NCI-H526 (cell line): ENCODE measurements around the gene NAT14.

Experiments
- DNase-seq, 2 experiments: peaks; one replicate each; lab custom pipeline; 2025; lab: John Stamatoyannopoulos, UW

The NAT14 gene

DNA sequence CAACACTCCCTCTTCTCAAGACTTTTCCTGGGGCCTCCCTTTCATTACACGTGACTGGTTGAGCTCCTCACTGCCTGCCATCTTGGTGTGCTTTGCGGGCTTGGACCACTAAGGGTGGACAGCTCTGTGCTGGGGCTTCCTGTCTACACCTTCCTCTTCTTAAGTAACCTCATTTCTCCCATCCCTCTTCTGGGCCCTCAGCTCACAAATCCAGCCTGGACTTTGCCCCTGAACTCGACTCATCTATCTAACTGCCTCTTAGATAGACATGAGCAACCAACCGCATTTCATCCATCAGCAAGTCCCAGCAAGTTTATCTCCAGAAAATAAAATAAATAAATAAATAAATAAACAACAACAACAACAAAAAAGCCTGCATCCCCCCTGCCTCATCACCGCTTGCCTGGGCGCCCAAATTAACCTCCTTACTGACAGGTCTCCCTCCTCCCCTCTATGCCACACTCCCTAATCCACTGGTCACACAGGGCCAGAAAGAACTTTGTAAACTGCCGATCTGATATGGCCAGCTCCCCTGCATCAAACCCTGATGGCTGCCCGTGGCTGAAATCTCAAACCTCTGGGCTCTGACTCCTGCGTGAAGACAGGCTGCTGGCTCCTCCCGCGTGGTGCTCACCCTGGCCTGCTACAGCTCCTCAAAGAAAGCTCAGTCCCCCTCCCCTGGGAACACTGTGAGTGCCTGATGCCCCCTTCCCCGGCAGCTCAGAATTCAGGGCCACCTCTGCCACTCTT lies 31.3 kb upstream of the NAT14 start:
- DNase-seq: no peak

DNA sequence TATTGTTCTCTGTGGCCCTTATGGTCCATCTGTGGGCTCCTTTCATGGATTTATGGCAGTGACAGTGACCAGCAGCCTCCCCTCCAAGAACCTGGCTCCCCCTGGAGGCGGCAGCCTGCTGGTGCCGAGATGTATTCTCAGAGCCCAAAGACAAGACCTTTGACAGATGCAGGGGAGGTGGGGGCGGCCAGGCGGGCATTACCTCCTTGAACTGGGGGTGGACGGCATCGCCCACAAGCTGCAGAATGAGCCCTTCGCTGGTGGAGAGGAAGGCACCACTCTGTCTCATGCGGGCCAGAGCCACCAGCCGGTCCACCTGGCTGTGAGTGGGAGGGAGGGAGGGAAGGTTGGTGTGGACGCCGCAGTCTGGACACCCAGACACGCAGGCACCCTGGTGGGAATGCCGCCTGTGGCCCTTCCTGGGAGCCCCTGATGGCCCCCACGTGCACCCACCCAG lies 30.2 kb upstream of the NAT14 start:
- DNase-seq: peak in 1 of 2 experiments; percentile 74

DNA sequence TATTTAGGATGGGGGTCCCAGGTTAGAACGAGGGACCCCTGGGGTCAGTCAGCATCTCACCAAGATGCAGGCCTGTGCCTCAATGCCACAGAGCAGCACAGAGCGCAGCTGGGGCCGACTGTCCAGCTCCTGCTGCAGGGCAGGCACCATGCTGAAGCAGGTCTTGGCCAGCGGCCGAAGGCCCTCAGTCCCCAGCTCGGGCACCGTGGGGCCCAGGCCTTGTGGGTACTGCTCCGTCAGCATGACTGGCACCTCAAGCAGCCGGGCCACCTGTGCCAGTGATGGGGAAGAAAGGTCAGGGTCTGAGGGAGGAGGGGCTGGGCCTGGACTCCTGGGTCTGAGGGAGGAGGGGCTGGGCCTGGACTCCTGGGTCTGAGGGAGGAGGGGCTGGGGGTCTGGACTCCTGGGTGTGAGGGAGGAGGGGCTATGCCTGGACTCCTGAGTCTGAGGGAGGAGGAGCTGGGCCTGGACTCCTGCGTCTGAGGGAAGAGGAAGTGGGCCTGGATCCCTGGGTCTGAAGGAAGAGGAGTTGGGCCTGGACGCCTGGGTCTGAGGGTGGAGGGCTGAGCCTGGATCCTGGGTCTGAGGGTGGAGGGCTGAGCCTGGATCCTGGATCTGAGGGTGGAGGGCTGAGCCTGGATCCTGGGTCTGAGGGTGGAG lies 29.3 kb upstream of the NAT14 start:
- no peak for DNase-seq

DNA sequence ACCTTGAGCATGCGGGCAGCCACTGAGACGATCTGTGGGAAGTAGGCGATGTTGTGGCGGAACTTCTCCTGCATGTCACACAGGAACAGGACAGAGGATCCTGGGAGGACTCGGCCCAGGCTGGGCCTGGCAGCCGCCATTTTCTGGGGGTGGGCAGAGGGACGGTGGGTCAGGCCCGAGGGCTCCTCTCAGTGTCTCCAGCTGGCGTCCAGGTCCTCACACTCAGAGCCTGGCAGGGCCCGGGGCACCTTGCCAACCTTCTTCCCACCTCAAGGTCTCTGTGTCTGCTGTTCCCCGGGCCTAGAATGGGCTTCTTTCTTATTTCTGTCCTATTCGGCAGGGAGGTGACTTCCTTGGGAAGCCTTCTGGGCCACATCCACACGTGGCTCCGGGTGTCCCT lies 28.6 kb upstream of the NAT14 start:
- no peak for DNase-seq

DNA sequence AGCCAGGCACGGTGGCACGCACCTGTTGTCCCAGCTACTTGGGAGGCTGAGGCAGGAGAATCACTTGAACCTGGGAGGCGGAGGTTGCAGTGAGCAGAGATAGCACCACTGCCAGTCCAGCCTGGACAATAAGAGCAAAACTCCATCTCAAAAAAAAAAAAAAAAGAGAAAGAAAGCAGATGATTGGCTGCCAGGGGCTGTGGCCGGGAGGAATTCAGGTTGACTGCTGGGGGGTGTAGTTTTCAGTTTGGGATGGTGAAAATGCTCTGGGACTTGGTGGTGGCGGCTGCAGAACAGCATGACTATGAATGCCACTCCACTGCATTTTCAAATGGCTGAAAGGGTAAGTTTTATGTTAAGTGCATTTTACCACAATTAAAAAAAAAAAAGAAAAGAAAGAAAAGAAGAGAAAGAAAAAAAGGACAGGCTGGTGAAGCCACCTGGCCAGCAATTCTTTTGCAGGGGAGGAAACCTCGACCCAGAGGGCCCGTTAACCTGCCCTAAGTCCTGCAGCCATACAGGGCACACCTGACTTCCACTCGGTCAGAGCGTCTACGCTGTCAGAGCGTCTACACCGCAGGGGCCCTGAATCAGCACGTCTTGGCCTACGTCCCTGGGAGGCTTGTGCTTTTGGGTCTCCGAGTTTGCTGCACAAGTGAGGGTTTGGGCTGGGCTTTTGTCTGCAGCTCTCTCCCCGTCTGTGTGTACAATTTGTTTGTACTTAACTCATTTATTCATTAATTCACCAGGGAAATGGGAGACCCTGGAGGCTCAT lies 27.1 kb upstream of the NAT14 start:
- DNase-seq: no peak

DNA sequence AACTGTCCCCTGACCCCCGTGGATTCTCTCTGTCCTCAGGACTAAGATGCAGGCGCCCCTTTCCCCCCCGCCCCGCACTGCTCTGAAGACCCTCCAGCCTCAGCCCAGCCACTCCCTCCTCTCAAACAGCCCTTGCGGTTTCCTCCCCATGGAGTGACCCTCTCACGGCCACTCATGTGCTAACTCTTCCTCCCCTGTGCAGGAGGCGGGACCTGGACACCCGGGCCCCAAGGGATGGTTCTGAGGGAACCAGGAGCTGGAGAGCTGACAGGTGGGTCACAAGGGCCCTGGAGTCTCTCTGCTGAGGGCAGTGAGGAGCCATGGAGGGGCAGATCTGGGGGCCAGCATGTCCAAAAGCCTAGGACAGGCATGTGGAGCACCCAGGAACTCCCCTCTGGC lies 25.4 kb upstream of the NAT14 start:
- no peak for DNase-seq

DNA sequence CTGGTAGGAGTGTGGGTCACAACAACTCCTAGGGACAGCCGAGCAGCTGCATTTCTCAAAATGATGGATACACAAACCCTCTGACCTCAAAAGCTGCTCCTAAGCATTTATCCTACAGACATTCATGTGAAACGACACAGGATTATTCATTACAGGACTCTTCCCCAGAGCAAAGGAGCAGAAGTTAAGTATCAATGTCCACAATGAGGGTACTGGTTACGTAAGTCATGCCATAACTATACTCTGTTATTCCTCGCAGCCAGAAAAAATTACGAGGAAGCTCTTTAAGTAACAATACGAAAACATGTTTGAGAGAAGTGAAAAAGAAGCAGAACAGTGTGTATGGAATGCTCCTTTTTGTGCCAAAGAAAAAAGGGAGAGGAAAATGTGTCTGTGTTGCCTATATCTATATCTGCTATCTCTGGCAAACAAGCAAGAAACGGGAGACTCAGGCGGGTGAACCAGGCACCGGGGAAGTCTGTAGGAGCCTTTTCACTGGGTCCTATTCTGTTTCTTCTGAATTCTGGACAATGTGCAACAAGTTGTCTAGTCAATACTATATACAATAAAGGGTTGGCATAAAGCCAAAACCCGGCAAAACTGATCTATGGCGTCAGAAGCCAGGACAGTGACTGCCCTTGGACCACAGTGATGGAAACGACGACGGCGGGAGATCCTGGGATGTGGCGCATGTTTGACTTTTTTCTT lies 24.9 kb upstream of the NAT14 start:
- no peak for DNase-seq

DNA sequence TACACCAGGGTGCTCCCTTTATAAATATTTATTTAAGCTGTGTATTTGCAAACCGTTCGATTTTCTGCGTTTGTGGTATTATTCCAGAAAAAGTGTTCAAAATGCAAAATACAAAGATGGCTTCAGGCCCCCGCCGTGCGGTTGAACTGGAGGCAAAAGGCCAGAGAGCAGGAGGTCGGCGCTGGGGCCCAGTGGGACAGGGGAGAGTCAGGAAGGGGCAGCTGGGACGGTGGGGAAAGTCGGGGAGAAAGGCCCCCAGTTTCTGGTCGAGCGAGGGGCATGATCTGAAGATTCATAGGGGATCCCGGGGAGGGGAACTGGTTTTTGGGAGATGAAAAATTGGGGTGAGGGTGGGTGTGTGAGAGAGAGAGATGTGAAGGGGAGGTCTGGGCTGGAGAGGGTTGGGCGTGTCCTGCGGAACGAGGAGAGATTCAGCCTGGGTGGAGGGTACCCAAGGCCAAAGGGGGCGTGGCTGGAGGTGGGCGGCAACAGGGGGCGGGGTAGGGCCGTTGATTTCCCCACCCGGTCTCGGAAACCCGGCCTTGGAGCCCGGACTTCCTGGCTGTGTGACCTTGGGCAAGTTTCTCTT lies 24.2 kb upstream of the NAT14 start:
- DNase-seq: peak; percentile 54 to 92

DNA sequence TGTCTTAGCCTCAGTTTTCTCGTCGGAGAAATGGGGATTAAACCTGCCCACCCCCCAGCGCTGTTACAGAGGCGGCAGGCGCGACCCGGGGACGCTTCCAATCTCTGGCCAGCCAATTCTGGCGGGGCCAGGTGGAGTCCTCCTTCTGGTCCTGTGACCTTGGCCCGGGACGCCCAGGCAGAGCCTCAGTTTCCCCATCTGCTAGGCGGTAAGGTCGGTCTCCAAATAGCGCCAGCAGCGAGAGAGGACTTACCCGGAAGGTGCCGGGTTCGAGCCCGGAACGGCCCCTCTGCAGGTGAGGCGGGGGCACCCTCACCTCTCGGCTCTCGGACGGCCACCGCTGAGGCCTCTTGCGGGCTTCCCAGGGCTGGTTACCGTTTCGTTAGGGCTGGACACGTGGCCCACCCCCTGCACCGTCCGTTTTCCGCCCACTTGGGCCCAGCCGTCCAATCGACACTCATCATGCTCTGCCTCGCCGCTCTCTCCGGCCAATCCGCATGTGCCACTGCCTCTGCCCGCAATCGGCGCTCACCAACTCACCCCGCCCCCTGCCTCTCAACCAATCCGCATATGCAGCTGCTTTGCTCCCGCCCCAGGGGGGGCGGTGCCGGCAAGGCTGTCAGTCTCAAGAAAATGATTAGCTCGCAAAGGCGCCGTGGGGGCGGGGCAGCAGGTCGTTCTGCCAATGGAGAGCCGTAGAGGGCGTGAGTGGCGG lies 23.6 kb upstream of the NAT14 start, which contains the start of gene ISOC2:
ISOC2 (minus strand) TSS at position 384 of the 715 bp plus-strand sequence. CDS start 5,156 bp downstream, outside the sequence.
- DNase-seq: peak; percentile 99 to 100

DNA sequence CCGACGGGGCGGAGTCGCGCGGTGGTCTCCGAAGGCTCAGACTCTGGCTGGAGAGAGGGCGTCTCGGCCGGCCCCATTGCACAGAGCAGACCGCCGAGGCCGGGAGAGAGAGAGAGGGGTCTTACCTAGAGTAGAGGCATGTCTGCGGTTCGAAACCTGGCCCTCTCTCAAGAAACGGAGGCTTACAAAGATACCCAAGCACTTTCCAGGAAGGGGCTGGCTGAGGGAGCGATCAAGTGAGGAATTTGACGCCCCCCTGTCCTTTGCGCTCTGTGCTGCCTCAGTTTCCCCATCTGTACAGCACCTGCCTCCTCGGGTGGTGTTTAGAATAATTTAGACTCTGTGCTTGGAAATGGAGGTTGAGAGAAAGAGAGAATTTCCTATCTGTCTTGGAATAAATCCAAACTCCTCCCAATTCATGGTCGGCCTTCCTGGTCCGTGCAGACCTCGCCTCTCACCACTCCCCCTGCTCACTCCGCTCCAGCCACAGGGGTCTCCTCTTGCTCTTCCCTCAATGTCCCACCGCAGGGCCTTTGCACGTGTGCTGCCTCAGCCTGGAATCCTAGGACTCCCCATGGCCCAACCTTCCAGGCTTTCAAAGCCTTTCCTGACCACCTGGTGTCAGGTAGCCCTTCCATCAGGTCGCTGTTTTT lies 22.9 kb upstream of the NAT14 start:
- no peak for DNase-seq

DNA sequence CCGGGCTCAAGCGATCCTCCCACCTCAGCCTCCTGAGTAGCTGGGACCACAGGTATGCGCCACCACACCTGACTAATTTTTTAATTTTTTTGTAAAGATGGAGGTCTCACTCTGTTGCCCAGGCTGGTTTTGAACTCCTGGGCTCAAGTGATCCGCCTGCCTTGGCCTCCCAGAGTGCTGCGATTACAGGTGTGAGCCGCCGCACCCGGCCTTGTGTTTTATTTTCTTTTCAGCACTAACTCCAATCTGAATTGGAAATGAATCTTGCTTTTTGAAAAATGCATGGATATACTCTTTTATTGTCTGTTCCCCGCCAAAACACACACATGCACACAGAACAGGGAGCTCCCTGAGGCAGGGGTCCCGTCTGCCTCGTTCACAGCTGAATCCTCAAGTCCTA lies 22.3 kb upstream of the NAT14 start:
- no peak for DNase-seq

DNA sequence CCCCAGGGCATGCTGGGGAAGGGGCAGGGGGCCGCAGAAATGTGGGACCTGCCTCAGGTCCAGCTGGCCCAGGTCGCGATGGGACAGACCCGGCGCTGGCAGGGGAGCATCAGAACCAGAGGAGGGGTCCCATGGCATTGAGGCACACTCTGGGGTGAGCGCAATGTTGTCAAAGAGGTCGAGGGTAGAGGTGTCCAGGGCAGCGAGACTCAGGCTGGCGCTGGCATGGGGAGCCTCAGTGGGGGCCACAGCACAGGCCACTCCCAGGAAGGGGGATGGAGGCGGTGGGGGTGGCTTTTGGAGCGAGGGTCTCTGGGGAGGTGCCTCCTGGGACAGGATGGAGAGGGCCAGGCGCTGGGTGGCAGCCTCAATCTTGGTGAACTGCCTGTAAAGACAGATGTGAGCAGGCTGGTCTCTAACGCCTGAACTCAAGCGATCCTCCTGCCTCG lies 21.4 kb upstream of the NAT14 start:
- no peak for DNase-seq

DNA sequence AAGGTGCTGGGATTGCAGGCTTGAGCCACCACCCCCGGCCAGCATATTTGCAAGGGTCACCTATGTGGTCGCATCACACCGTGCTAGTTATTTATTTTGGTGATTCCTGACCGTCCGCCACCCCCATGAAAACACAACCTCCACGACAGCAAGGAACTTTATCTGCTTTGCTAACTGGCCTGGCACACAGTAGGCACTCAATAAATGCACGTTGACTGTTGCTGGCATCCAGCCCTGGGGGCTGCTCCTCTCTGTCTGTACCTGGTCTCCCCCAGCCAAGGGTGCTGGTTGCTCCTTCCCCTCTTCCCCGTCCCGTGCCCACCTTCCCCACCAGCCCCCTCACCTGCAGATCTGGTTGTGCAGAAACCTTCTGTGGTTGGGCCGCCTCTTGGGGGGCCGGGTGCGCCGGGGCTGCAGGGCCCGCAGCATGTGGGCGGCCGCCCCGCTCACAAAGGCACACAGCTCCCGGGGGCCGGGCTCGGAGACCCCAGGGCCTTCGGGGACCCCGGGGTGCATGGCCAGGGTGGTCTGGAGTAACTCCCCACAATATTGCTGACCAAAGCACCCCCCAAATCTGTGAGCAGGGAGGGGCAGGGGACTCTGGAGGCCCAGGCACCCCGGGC lies 20.8 kb upstream of the NAT14 start:
- DNase-seq: no peak

DNA sequence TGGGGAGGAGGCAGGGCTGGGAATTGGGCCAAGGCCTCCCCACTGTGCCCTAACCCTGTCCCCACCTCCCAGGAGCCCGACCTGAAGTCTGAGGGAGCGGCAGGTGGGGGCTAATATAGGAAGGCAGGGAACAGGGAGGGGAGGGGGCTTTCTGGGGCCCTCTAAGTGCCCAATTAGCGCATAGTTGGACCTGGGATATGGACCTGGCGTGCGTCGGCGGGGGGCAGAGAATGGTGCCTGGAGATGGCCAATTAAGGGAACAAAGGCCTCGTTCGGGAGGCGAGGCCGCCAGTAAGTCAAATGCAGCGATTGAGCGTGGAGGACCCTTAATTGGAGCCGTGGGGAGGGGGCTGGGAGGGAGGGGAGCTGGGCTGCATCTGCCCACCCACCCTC lies 20.3 kb upstream of the NAT14 start, which contains the start of gene C19orf85:
C19orf85 (minus strand) TSS at position 90 of the 393 bp plus-strand sequence. CDS start 197 bp downstream, outside the sequence.
- DNase-seq: no peak

DNA sequence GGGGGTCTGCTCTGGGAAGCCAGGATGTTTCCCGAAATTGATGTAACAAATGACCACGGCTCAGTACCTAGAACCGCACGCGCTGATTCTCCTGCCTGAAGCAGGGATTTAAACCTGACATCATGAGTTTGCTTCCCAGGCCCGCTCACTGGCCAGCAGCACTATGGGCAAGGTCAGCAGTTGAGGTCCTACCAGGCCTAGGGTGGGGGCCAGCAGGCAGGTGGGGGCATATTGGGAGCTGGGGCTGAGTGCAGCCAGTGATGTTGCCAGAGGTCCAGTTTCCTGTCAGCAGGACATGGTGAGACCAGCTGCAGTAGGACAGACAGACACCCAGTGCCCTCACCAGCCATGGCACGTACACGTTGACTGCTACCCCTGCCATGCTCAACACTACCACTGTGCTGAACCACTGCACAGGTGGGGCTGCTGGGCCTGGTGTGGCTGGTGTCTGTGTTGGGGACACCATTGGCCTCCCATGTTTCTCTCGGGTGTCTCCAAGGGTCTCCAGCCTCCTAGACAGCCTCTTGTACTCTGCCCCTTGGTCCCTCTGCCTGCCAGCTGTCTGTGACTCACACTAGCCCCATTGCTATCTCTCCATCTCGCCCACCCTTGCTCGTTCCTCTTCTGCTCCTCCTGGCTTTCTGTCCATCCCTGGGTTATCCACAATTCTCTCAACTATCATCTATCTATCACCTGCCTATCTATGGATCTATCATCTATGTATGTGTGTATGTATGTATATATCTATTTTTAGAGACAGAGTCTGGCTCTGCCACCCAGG lies 19.3 kb upstream of the NAT14 start:
- no peak for DNase-seq

DNA sequence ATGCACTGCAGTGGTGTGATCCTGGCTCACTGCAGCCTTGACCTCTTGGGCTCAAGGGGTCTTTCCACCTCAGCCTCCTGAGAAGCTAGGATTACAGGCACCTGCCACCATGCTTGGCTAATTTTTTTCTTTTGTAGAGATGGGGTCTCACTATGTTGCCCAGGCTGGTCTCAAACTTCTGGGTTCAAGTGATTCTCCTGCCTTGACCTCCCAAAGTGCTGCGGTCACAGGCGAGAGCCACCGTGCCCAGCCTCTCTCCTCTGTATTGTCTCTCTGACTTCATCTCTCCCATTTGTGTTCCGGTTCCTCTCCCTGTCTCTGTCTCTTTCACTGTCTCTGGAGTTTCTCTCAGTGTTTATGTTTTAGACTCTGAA lies 18.8 kb upstream of the NAT14 start:
- no peak for DNase-seq

DNA sequence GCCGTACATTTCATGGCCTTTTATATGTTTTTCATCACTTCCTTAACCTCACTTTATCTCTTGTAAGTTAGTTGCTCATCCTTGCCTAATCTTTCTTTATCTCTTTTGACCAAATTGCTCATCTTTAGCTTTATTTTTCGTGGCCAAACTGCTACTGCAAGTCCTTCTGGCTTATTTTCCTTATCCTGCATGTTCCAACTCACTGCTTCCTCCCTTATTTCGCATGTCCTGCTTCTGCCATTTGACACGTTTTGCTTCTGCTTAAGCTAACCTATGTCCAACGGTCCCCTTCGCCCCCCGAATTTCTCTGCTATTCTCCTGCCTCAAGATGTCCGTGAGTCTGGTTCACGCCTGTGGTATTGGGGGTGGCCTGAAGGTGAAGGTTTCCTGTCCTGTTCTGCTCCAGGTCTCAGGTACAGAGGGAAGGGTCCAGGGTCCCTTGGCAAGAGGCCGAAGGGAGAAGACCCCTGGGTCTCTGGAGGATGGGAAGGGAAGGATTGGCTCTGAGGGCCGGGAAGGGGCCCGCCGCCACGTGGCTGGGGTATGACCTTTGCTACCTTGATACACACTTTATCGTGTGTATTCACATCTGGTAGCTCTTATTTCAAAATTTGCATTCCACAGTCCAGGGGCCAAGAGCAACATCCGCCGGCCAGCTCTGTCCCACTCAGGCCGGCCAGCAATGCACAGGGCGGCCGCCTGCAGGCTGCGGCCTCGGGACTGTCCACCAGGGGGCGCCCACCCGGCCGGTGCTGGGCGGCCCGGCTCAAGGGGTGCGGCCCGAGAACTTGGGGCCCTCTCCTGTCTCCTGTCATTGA lies 17.5 kb upstream of the NAT14 start:
- peak in 1 of 2 experiments; percentile 55 for DNase-seq

DNA sequence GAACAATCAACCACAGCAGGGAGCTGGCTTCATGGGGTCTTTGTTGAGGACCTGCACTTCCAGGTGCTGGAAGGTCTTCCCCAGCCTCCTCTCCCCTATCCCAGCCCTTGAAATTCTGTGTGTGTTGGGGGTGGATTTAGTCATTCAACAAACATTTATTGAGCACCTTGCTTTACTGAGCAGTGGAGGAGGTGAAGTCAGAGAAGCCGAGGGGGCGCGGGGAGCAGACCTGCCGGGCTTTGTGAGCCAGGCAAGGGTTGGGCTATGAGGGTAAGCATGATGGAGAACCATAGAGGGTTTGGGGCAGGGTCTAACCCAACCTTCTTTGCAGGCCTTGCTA lies 17.0 kb upstream of the NAT14 start:
- DNase-seq: no peak
